Astrocyte (in vitro differentiated cells and primary cell): Measurements from ENCODE around the gene BARX2.

Experiments used
- CTCF ChIP-seq: IDR thresholded peaks from 2 replicates; pipeline ENCODE4 v1.5.1; 2011; ENCODE audit warnings: low read depth, mild to moderate bottlenecking, inconsistent platforms, low read length, moderate library complexity; ENCODE audit not compliant: insufficient read depth
- EZH2 ChIP-seq: IDR thresholded peaks from 2 replicates; pipeline ENCODE4 v1.6.1; 2012; ENCODE audit warnings: mild to moderate bottlenecking, low read length, inconsistent platforms; ENCODE audit not compliant: insufficient read depth

- TF ChIP-seq CTCF (no peak), EZH2 (no peak)
Measured at GRCh38 chr11:129417458-129417857, 41.8 kb downstream of the BARX2 start.
